Daoy (cell line): ENCODE measurements around the gene CYP2W1. TPM values are rescaled to one million over a fixed set of nuclear protein-coding genes. Genes with fewer than 3 reads are reported as not detected.

Experiments used
- DNase-seq: peaks from one replicate; pipeline ENCODE4 v3.0.0-alpha.2; 2015; ENCODE audit warnings: low read depth
- total RNA-seq: library from RNA; depleted of rRNA; stranded (reverse); fragments of >200 nt; shearing (Covaris generic); gene quantifications from 2 replicates; pipeline ENCODE4 v1.2.3, GENCODE V29; 2014

Gene CYP2W1
- total RNA-seq, 1 experiment from 2014 or later = not detected

- no peak for DNase-seq
Measured at GRCh38 chr7:966291-967069, 16.5 kb upstream of the CYP2W1 start.

GRCh38 chr7:967361-968082, 15.5 kb upstream of the CYP2W1 start:
- no peak for DNase-seq

GRCh38 chr7:968205-969105, 14.5 kb upstream of the CYP2W1 start:
- no peak for DNase-seq

- no peak for DNase-seq
Measured at GRCh38 chr7:969403-969802, 13.6 kb upstream of the CYP2W1 start.

GRCh38 chr7:970744-971143, 12.2 kb upstream of the CYP2W1 start:
- no peak for DNase-seq

- no peak for DNase-seq
Measured at GRCh38 chr7:972110-972509, 10.9 kb upstream of the CYP2W1 start.

- no peak for DNase-seq
Measured at GRCh38 chr7:972676-973309, 10.2 kb upstream of the CYP2W1 start.

GRCh38 chr7:973312-973711, 9.7 kb upstream of the CYP2W1 start:
- DNase-seq = no peak

- DNase-seq = no peak
Measured at GRCh38 chr7:974172-974571, 8.8 kb upstream of the CYP2W1 start.

- peak; percentile 95 for DNase-seq
Measured at GRCh38 chr7:974820-975681, 7.9 kb upstream of the CYP2W1 start, which contains the start of gene COX19. Gene COX19 (minus strand): TSS chr7:975549. CDS start chr7:975509, 40 bp downstream.

GRCh38 chr7:975702-976473, 7.1 kb upstream of the CYP2W1 start:
- DNase-seq = no peak

- no peak for DNase-seq
Measured at GRCh38 chr7:976901-977325, 6.1 kb upstream of the CYP2W1 start.

GRCh38 chr7:977326-978048, 5.5 kb upstream of the CYP2W1 start:
- DNase-seq = peak; percentile 25

- DNase-seq = no peak
Measured at GRCh38 chr7:978049-978346, 5.0 kb upstream of the CYP2W1 start.

GRCh38 chr7:978416-979091, 4.4 kb upstream of the CYP2W1 start:
- no peak for DNase-seq

GRCh38 chr7:979151-979550, 3.8 kb upstream of the CYP2W1 start:
- DNase-seq = no peak

- peak; percentile 13 for DNase-seq
Measured at GRCh38 chr7:979886-980571, 3.0 kb upstream of the CYP2W1 start.
